ENCODE measurements around the gene SERPIND1. TPM values are rescaled to one million over a fixed set of nuclear protein-coding genes. Genes with fewer than 3 reads are reported as not detected.

Gene SERPIND1
- total RNA-seq, 1 donor from 2014 or later, result not detected

Other genes starting within 250 kb of the SERPIND1 start
- 117 and 119 TPM in 2 replicates for gene PI4KA, start 84.7 kb downstream of the SERPIND1 start, total RNA-seq
- gene SNAP29, start 84.9 kb downstream of the SERPIND1 start, total RNA-seq, result 32.8 and 34.2 TPM in 2 replicates
- 70.4 and 72.6 TPM in 2 replicates for gene CRKL, start 143.3 kb downstream of the SERPIND1 start, total RNA-seq
- gene AIFM3, start 193.1 kb downstream of the SERPIND1 start, total RNA-seq, result 0.51 TPM in 1 of 2 replicates, not detected in the other
- 83.5 and 89.6 TPM in 2 replicates for gene LZTR1, start 208.2 kb downstream of the SERPIND1 start, total RNA-seq
- 25.4 and 28.1 TPM in 2 replicates for gene THAP7, start 228.0 kb downstream of the SERPIND1 start, total RNA-seq
- gene P2RX6, start 241.1 kb downstream of the SERPIND1 start, total RNA-seq, result 0.12 and 0.44 TPM in 2 replicates

Data from T-helper 1 cell treated with Interleukin-12 subunit alpha and Interleukin-12 subunit beta and Interleukin-4 antibody, amounts not matched to agents 30 ng/mL and 1 ng/mL, for 36 hours (primary cell).